ENCODE results near the gene VEGFB. TPM values are rescaled to one million over a fixed set of nuclear protein-coding genes. Genes with fewer than 3 reads are reported as not detected.
A peak's percentile ranks its signal among the peaks of the same experiment; 100 is the strongest.

Gene VEGFB
- total RNA-seq, 1 donor from 2014 or later = 205 TPM

GRCh38 chr11:64286801-64287159, 52.4 kb downstream of the VEGFB start:
- DNase-seq (ENCODE audit: extremely low spot score, unreplicated experiment) = no peak
- Mint-ChIP-seq H3K27me3 (ENCODE audit: unreplicated experiment) (peaks cover 7% of the 10 kb centered on the region), H3K4me3 (ENCODE audit: unreplicated experiment) (peak overlapping the region; percentile 70), H3K36me3 (ENCODE audit: unreplicated experiment) (peaks cover 7% of the 10 kb centered on the region), H3K4me1 (ENCODE audit: unreplicated experiment) (peaks cover 29% of the 10 kb centered on the region), H3K27ac (ENCODE audit: unreplicated experiment) (peak overlapping the region; percentile 6), H3K9me3 (ENCODE audit: unreplicated experiment) (no peaks in the 10 kb centered on the region)
- TF ChIP-seq CTCF (IDR thresholded peaks at IDR 0.05) = no peak

GRCh38 chr11:64287676-64288352, 53.4 kb downstream of the VEGFB start:
- TF ChIP-seq CTCF (IDR thresholded peaks at IDR 0.05) = no peak
- no peak for DNase-seq (ENCODE audit: extremely low spot score, unreplicated experiment)
- H3K27me3 Mint-ChIP-seq (ENCODE audit: unreplicated experiment) = peaks cover 10% of the 10 kb centered on the region
- H3K36me3 Mint-ChIP-seq (ENCODE audit: unreplicated experiment) = peaks cover 5% of the 10 kb centered on the region
- no peak overlapping the region for H3K27ac Mint-ChIP-seq (ENCODE audit: unreplicated experiment)
- H3K9me3 Mint-ChIP-seq (ENCODE audit: unreplicated experiment) = no peaks in the 10 kb centered on the region
- peak overlapping the region; percentile 10 for H3K4me3 Mint-ChIP-seq (ENCODE audit: unreplicated experiment)
- H3K4me1 Mint-ChIP-seq (ENCODE audit: unreplicated experiment) = peaks cover 29% of the 10 kb centered on the region

GRCh38 chr11:64288353-64288750, 54.0 kb downstream of the VEGFB start:
- DNase-seq (ENCODE audit: extremely low spot score, unreplicated experiment) = no peak
- TF ChIP-seq CTCF (IDR thresholded peaks at IDR 0.05) = no peak
- Mint-ChIP-seq H3K9me3 (ENCODE audit: unreplicated experiment) (no peaks in the 10 kb centered on the region), H3K4me3 (ENCODE audit: unreplicated experiment) (no peak overlapping the region), H3K4me1 (ENCODE audit: unreplicated experiment) (peaks cover 24% of the 10 kb centered on the region), H3K27ac (ENCODE audit: unreplicated experiment) (no peak overlapping the region), H3K27me3 (ENCODE audit: unreplicated experiment) (peaks cover 15% of the 10 kb centered on the region), H3K36me3 (ENCODE audit: unreplicated experiment) (peaks cover 1% of the 10 kb centered on the region)

Other genes with a start within 250 kb of the VEGFB start
- 66.2 and 71.4 TPM in 2 replicates for gene OTUB1, start 248.1 kb upstream of the VEGFB start, total RNA-seq
- gene FLRT1, start 198.7 kb upstream of the VEGFB start, total RNA-seq = 0.54 and 0.65 TPM in 2 replicates
- 22.3 and 29.6 TPM in 2 replicates for gene MACROD1, start 68.5 kb upstream of the VEGFB start, total RNA-seq
- 109 and 115 TPM in 2 replicates for gene STIP1, start 48.4 kb upstream of the VEGFB start, total RNA-seq
- 0.94 and 1.4 TPM in 2 replicates for gene FERMT3, start 27.9 kb upstream of the VEGFB start, total RNA-seq
- gene TRPT1, start 8.4 kb upstream of the VEGFB start, total RNA-seq = 39.2 and 39.7 TPM in 2 replicates
- gene NUDT22, start 8.3 kb upstream of the VEGFB start, total RNA-seq = 43.7 and 46.8 TPM in 2 replicates
- 46.5 and 49.9 TPM in 2 replicates for gene DNAJC4, start 4.0 kb upstream of the VEGFB start, total RNA-seq
- 52.9 and 54.7 TPM in 2 replicates for gene FKBP2, start 6.5 kb downstream of the VEGFB start, total RNA-seq
- gene PPP1R14B, start 12.4 kb downstream of the VEGFB start, total RNA-seq = 270 and 286 TPM in 2 replicates
- 30.2 and 32.0 TPM in 2 replicates for gene PLCB3, start 16.9 kb downstream of the VEGFB start, total RNA-seq
- 68.3 and 73.6 TPM in 2 replicates for gene BAD, start 50.1 kb downstream of the VEGFB start, total RNA-seq
- gene GPR137, start 51.3 kb downstream of the VEGFB start, total RNA-seq = 68.0 and 71.4 TPM in 2 replicates
- 0.39 and 0.43 TPM in 2 replicates for gene KCNK4, start 56.7 kb downstream of the VEGFB start, total RNA-seq
- not detected in 2 replicates for gene CATSPERZ, start 65.8 kb downstream of the VEGFB start, total RNA-seq
- gene ESRRA, start 70.9 kb downstream of the VEGFB start, total RNA-seq = 32.7 and 37.4 TPM in 2 replicates
- gene TRMT112, start 83.0 kb downstream of the VEGFB start, total RNA-seq = 159 and 174 TPM in 2 replicates
- gene PRDX5, start 83.5 kb downstream of the VEGFB start, total RNA-seq = 215 and 217 TPM in 2 replicates
- gene CCDC88B, start 105.6 kb downstream of the VEGFB start, total RNA-seq = 0.30 TPM in 1 of 2 replicates, not detected in the other
- gene RPS6KA4, start 124.6 kb downstream of the VEGFB start, total RNA-seq = 33.7 and 35.9 TPM in 2 replicates